CD4-positive, alpha-beta T cell treated with Interleukin-12 subunit alpha and Interleukin-12 subunit beta, for 1 hour (primary cell): Measurements from ENCODE around the gene ANO3.

Experiments used
- DNase-seq: peaks from one replicate; pipeline ENCODE4 v3.0.0-alpha.2; 2020

Gene ANO3

DNA sequence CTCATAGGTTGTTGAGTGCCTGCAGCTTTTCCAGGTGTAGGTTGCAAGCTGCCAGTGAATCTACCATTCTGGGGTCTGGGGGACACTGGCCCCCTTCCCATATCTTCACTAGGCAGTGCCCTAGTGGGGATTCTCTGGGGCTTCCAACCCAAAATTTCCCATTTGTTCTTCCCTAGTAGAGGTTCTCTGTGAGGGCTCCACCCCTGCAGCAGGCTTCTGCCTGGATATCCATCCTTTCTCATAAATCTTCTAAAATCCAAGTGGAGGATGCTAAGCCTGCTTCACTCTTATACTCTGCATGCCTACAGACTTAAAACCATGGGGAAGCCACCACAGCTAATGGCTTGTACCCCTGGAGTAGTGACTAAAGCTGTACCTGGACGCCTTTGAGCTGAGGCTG lies 33.4 kb downstream of the ANO3 start:
- DNase-seq = no peak

GRCh38 chr11:26377619-26378018 lies 45.7 kb downstream of the ANO3 start:
- no peak for DNase-seq

DNA sequence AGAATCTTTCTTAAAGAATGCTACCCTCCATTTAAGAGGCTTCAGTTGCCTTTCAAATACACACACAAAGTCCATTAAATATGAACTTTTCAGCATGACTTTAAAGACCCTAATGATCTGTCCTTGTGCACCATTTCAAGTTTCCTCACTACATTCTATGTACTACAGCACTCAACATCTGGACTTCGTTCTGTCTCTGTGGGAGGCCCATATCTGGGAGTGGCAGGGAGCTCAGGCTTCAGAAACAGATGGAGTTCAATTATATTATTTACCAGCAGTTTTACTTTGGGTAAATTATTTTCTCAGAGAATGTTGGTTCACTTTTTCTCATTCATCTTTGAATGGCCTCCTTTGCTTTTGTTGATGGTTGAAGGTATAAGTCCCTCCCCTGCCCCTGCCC lies 67.4 kb downstream of the ANO3 start:
- DNase-seq = no peak

- DNase-seq = no peak
Observed at GRCh38 chr11:26410706-26411366, 78.9 kb downstream of the ANO3 start.

GRCh38 chr11:26412955-26413354 lies 81.0 kb downstream of the ANO3 start:
- no peak for DNase-seq

DNA sequence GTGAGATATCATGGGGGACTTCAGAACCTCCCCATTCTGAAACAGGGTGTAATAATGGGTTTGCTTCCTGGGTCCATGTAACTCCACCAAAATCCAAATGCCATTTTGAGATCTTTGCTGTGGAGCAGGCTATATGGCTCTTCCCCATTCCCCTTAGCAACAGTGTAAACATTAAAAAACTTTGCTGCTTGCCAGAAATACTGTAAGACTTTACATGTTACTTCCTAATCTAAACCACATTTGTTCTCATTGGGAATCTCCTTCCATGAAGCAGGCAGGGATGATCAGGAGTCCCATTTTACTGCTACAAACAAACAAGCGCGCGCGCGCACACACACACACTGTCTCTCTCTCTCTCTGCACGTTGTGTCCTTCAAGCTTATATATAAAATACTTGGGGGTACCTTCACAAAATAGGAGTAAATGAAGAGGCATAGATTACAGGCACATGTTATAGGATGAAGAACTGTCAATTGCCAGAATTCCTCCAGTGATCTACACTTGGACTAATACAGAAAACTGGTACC lies 86.5 kb downstream of the ANO3 start:
- DNase-seq = no peak

GRCh38 chr11:26420331-26420730 lies 88.4 kb downstream of the ANO3 start:
- no peak for DNase-seq

GRCh38 chr11:26424255-26424654 lies 92.3 kb downstream of the ANO3 start:
- DNase-seq = no peak

- no peak for DNase-seq
Observed at GRCh38 chr11:26439854-26440253, 107.9 kb downstream of the ANO3 start.

DNA sequence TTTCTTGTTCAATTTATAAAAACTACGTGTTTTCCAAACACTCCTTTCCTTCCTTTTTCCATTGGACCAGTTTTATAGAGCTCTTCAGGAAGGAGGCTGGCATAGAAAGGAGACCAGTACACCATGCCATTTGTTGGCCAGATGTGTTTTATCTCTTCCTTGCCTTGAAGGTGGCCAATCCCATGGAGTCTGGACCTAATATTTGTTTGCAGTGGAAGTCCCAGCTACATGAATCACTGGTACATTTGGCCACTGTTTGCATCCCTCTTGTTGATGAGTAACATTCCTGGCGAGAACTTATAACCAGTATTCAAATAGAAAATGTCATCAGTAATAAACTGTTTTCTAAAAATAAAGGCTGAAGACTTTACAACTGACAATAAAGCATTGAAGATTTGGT lies 110.2 kb downstream of the ANO3 start:
- no peak for DNase-seq

- no peak for DNase-seq
Observed at GRCh38 chr11:26443617-26444016, 111.7 kb downstream of the ANO3 start.

DNA sequence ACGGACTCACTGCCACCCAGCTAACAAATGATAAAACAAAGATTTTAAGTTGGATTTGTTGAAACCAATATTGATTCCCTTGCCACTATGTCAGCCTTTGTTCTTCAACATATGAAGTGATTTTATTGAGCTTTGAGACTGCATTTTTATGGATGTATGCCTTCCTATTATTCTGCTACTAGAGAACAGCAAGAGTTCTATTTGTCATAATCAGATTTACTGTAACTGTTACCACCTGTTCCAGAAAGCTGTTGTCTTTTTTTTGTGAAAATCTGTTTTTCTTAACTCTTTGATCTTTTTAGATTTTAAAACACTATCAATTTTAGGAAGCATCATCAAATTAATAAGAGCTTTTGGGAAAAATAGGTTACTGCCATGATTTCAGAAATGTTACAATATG lies 125.7 kb downstream of the ANO3 start:
- DNase-seq = no peak

GRCh38 chr11:26465274-26465673 lies 133.3 kb downstream of the ANO3 start:
- no peak for DNase-seq

DNA sequence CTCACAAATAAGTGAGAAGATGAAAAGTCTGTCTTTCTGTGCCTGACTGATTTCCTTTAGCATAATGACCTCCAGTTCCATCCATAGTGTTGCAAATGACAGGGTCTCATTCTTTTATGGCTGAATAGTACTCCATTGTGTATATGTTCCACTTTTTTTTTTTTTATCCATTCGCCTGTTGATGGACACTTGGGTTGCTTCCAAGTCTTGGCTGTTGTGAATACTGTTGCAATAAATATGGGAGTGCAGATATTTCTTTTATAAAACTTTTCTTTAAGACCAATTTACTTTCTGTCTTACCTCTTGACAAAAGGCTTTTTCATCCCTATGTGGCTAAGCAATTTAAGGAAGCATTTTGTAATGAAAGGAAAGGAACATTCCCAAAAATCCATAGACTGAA lies 135.6 kb downstream of the ANO3 start:
- DNase-seq = no peak

DNA sequence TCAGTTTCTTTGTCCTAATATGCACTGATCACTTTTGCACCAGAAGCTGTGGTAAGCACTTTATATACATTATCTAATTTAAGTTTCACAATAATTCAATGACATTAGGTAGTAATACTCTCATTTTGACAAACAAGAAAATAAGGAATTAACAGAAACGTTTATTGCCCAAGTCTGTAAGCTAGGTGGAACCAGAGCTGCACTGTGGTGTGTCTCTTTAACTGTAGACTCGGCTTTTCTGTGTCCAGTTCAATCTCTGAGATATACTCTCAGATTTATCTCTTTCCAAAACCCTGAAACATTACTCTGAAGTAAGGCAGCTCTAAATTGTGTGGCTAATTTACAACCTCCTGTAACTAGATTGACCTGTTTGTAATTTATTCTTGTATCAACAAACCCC lies 139.1 kb downstream of the ANO3 start:
- DNase-seq = no peak

- DNase-seq = no peak
Observed at GRCh38 chr11:26473216-26474194, 141.6 kb downstream of the ANO3 start.

DNA sequence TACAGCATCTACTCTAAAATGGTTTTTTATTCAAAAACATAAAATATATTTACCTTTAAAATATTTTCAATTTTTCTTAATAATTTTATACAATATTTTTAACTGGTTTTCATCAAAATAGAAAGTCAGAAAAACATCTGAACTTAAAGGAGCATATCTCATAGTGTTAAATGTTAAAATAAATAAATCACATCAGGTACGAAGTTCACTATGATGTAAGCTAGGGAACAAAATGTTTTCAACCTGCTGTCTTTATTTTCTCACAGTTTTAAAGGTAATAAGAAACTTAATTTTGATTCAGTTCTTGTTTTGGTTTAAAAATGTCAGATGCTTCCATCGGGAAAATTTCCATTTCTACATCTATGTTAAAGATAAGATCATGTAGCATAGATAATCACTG lies 142.5 kb downstream of the ANO3 start:
- DNase-seq = no peak

DNA sequence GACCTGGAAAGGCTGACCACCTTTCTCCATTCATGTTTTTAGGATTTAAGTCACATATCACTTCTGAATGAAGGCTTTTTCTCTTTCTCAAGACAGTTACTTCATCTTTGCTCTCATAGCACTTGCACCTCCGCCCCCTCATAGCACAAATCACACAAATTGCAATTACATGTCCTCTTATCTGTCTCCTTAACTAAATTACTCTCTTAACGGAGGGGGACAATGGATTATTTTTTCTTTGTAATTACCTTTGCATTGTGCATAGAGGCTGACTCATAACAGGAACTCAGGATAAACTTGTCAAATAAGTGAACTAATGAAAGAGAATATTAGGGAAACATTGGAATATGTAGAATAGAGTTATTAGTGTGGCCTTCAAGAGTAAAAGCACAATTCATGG lies 145.5 kb downstream of the ANO3 start:
- no peak for DNase-seq

- DNase-seq = no peak
Observed at GRCh38 chr11:26478710-26479109, 146.8 kb downstream of the ANO3 start.

DNA sequence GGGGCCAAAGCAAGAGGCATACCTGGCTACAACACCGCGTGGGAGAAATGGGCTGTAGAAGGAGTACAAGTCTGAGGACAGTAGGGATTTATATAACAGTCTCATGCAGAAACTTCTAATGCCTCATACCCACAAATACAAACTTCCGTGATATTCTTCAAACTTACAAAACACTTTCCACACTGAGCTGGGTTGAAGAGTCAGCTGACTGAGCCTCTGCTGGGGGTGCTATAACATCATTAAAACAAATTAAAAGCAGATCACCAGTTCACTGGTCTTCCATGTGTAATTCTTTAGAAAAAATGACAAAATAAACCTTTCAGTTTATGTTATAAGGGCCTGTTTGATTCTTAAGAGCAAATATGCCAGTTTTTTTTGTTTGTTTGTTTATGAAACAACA lies 148.1 kb downstream of the ANO3 start:
- no peak for DNase-seq

DNA sequence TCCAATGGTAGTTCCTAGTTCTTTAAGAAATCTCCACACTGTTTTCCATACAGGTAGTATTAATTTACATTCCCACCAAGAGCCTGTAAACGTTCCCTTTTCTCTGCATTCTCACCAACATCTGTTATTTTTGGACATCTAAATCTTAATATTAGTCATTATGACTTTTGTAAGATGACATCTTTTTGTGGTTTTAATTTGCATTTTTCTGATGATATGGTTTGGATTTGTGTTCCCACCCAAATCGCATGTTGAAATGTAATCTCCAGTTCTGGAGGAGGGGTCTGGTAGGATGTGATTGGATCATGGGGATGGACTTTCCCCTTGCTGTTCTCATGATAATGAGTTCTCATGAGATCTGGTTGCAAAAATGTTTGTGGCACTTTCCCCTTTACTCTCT lies 151.2 kb downstream of the ANO3 start:
- DNase-seq = no peak

GRCh38 chr11:26490546-26490945 lies 158.6 kb downstream of the ANO3 start:
- DNase-seq = no peak

GRCh38 chr11:26493616-26494015 lies 161.7 kb downstream of the ANO3 start:
- DNase-seq = no peak

DNA sequence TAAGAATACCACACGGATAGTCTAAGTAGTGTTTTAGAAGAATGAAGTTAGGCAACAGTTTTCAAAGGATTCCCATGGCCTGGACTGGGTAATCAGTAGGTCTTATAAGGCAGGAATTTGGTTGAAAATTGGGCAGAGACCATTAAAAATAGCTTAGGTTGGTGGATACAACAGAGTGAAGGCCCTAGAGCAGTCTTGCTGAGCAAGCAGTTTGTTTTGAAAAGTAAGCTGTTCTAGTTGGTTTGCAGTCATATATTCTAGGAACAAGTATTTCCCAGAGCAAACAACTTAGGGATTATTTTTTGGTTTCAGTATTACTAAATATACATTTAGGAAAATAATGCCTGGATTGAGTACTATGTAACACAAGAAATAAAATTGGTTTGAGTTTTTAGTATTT lies 175.3 kb downstream of the ANO3 start:
- DNase-seq = no peak
